H9 (cell line): Measurements from ENCODE around the gene PHYH. TPM values are rescaled to one million over a fixed set of nuclear protein-coding genes. Genes with fewer than 3 reads are reported as not detected.

Experiments used
- DNase-seq: peaks from one replicate; pipeline ENCODE4 v3.0.0-alpha.2; 2017
- H2AFZ ChIP-seq: one replicate; pipeline ENCODE4 v1.6.1; 2013; ENCODE audit warnings: mild to moderate bottlenecking, low read length, control low read depth, moderate library complexity
- H2AK5ac ChIP-seq: 2 replicates; pipeline ENCODE4 v1.6.1; 2013; ENCODE audit warnings: low read length, control low read depth, mixed read lengths; ENCODE audit not compliant: insufficient read length
- H2BK120ac ChIP-seq: one replicate; pipeline ENCODE4 v1.6.1; 2013; ENCODE audit warnings: low read depth, mild to moderate bottlenecking, low read length, control low read depth, inconsistent platforms; ENCODE audit not compliant: poor library complexity, severe bottlenecking
- H2BK12ac ChIP-seq: 2 replicates; pipeline ENCODE4 v1.6.1; 2013; ENCODE audit warnings: low read length, control low read depth, mixed read lengths, low read depth; ENCODE audit not compliant: insufficient read length
- H2BK15ac ChIP-seq: 2 replicates; pipeline ENCODE4 v1.6.1; 2013; ENCODE audit warnings: low read depth, low read length, control low read depth
- H2BK20ac ChIP-seq: one replicate; pipeline ENCODE4 v1.6.1; 2013; ENCODE audit warnings: low read depth, mild to moderate bottlenecking, low read length, control low read depth, inconsistent platforms; ENCODE audit not compliant: poor library complexity, severe bottlenecking
- H2BK5ac ChIP-seq: 2 replicates; pipeline ENCODE4 v1.6.1; 2013; ENCODE audit warnings: low read length, control low read depth, mixed read lengths; ENCODE audit not compliant: insufficient read length
- H3K14ac ChIP-seq: 2 replicates; pipeline ENCODE4 v1.6.1; 2013; ENCODE audit warnings: low read length, control low read depth; ENCODE audit not compliant: insufficient read depth
- H3K18ac ChIP-seq: 2 replicates; pipeline ENCODE4 v1.6.1; 2013; ENCODE audit warnings: low read depth, mild to moderate bottlenecking, mixed read lengths, low read length, control low read depth; ENCODE audit not compliant: insufficient read length
- H3K23ac ChIP-seq: 2 replicates; pipeline ENCODE4 v1.6.1; 2013; ENCODE audit warnings: low read length, control low read depth, mixed read lengths, low read depth; ENCODE audit not compliant: insufficient read length
- H3K23me2 ChIP-seq: 2 replicates; pipeline ENCODE4 v1.6.1; 2013; ENCODE audit warnings: low read depth, mild to moderate bottlenecking, mixed read lengths, low read length, control low read depth; ENCODE audit not compliant: insufficient read length, poor library complexity, severe bottlenecking
- H3K27ac ChIP-seq: 2 replicates; pipeline ENCODE4 v1.5.1; 2013; ENCODE audit warnings: low read length, control low read depth, mixed read lengths, low read depth; ENCODE audit not compliant: insufficient read length
- H3K27me3 ChIP-seq: 2 replicates; pipeline ENCODE4 v1.6.1; 2013; ENCODE audit warnings: low read length, control low read depth, inconsistent platforms; ENCODE audit not compliant: insufficient read depth
- H3K4ac ChIP-seq: 2 replicates; pipeline ENCODE4 v1.6.1; 2013; ENCODE audit warnings: low read depth, mild to moderate bottlenecking, control low read depth, inconsistent platforms, low read length, moderate library complexity
- H3K4me1 ChIP-seq: 2 replicates; pipeline ENCODE4 v1.6.1; 2013; ENCODE audit warnings: low read length, control low read depth, inconsistent platforms; ENCODE audit not compliant: insufficient read depth
- H3K4me2 ChIP-seq: 2 replicates; pipeline ENCODE4 v1.6.1; 2013; ENCODE audit warnings: low read length, control low read depth, mixed read lengths; ENCODE audit not compliant: insufficient read length, insufficient read depth
- H3K56ac ChIP-seq: 2 replicates; pipeline ENCODE4 v1.6.1; 2013; ENCODE audit warnings: low read depth, mild to moderate bottlenecking, mixed read lengths, low read length, control low read depth; ENCODE audit not compliant: insufficient read length
- H3K79me1 ChIP-seq: 2 replicates; pipeline ENCODE4 v1.6.1; 2013; ENCODE audit warnings: low read depth, mild to moderate bottlenecking, moderate library complexity, low read length, control low read depth, inconsistent platforms; ENCODE audit not compliant: insufficient read depth, poor library complexity, severe bottlenecking
- H3K79me2 ChIP-seq: 2 replicates; pipeline ENCODE4 v1.6.1; 2013; ENCODE audit warnings: low read length, control low read depth, inconsistent platforms; ENCODE audit not compliant: insufficient read depth
- H3K9ac ChIP-seq: 2 replicates; pipeline ENCODE4 v1.6.1; 2013; ENCODE audit warnings: low read length, control low read depth, mixed read lengths; ENCODE audit not compliant: insufficient read length; ENCODE audit errors: extremely low read depth
- H3K9me3 ChIP-seq: one replicate; pipeline ENCODE4 v1.6.1; 2013; ENCODE audit warnings: low read depth, low read length, inconsistent platforms; ENCODE audit not compliant: control insufficient read depth
- H3T11ph ChIP-seq: one replicate; pipeline ENCODE4 v1.6.1; 2013; ENCODE audit warnings: mild to moderate bottlenecking, low read length, control low read depth, inconsistent platforms
- H4K20me1 ChIP-seq: one replicate; pipeline ENCODE4 v1.6.1; 2013; ENCODE audit not compliant: control insufficient read depth, insufficient read length, insufficient read depth
- H4K5ac ChIP-seq: 2 replicates; pipeline ENCODE4 v1.6.1; 2013; ENCODE audit warnings: low read depth, mild to moderate bottlenecking, mixed read lengths, low read length, control low read depth; ENCODE audit not compliant: insufficient read length
- H4K8ac ChIP-seq: replicated peaks from 2 replicates; pipeline ENCODE4 v1.6.1; 2013; ENCODE audit warnings: low read length, control low read depth, mixed read lengths, low read depth; ENCODE audit not compliant: insufficient read length
- H4K91ac ChIP-seq: 2 replicates; pipeline ENCODE4 v1.6.1; 2013; ENCODE audit warnings: low read depth, mild to moderate bottlenecking, moderate library complexity, mixed read lengths, low read length, control low read depth; ENCODE audit not compliant: insufficient read length
- H3K27ac Mint-ChIP-seq, 3 experiments: 2 replicates in 2 of 3; 3 replicates in 1 of 3; pipeline ENCODE4 v1.8.0; 2020 to 2021; ENCODE audit warnings: mixed read lengths in 3 of 3, mild to moderate bottlenecking in 1 of 3, moderate library complexity in 1 of 3
- H3K27me3 Mint-ChIP-seq: 2 replicates; pipeline ENCODE4 v1.8.0; 2021; ENCODE audit warnings: low read depth, mild to moderate bottlenecking, moderate library complexity, mixed read lengths
- H3K36me3 Mint-ChIP-seq, 3 experiments: 2 replicates in 2 of 3; 3 replicates in 1 of 3; pipeline ENCODE4 v1.8.0; 2020 to 2021; ENCODE audit warnings: low read depth in 3 of 3, mixed read lengths in 3 of 3; ENCODE audit not compliant: insufficient read depth in 1 of 3
- H3K4me1 Mint-ChIP-seq, 2 experiments: 2 replicates each; pipeline ENCODE4 v1.8.0; 2020; ENCODE audit warnings: mixed read lengths in 2 of 2
- H3K4me3 Mint-ChIP-seq, 2 experiments: 2 replicates in 1 of 2; 3 replicates in 1 of 2; pipeline ENCODE4 v1.8.0; 2020 to 2021; ENCODE audit warnings: mild to moderate bottlenecking in 2 of 2, mixed read lengths in 2 of 2, moderate library complexity in 1 of 2
- H3K9me3 Mint-ChIP-seq, 2 experiments: 2 replicates in 1 of 2; 3 replicates in 1 of 2; pipeline ENCODE4 v1.8.0; 2020; ENCODE audit warnings: mild to moderate bottlenecking in 2 of 2, mixed read lengths in 2 of 2, moderate library complexity in 1 of 2
- CTCF ChIP-seq: fragments of 200-600 bp; sonication (generic); conservative IDR thresholded peaks from 3 replicates; pipeline ENCODE4 v1.8.0; 2021; ENCODE audit warnings: antibody characterized with exemption, mild to moderate bottlenecking
- WGBS: extraction: QIAGEN DNeasy Blood & Tissue Kit; methylation state at CpG from one replicate; pipeline ENCODE4 v1.1.7; 2013; ENCODE audit warnings: missing lambda C conversion rate, low lambda C conversion rate, mixed read lengths; ENCODE audit not compliant: insufficient read length; ENCODE audit errors: extremely low coverage; 5-methylcytosine and 5-hydroxymethylcytosine counted together
- total RNA-seq: library from RNA; stranded (reverse); gene quantifications from 2 replicates; pipeline ENCODE4 v1.2.1, GENCODE V29; 2021

Gene PHYH
- total RNA-seq, 1 experiment from 2014 or later: 21.5 TPM

DNA sequence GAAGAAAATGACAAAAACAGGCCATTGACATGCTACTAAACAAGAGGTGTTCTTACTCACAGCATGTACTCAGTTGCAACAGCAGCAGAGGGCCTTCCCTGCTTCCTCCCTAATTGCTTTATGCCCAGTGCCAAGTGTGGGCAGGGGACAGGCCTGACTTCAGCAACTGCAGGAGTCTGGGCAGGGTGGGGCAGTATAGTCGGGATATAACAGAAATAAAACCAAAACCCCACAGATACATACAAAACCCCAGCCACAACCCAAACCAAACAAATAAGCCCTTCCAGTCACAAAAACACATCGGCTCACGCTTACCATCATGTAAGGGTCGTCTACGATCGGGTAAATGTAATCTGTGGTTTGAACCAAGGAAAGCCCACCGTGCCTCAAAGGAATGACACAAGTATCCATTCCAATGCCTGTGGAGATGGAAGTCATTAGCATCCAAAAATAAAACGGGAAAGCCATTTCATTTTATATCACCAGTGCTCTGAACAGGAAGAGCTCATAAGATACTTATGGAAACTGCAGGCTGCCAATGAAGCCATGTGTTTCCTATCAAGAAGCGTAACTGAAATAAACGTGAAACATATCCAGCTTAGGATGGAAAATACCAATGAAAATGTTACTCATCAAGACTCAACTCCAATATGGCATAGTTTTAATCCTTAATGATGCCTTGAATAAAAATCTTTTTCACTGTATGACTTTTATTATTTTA, 38.7 kb upstream of the PHYH start:
- no peak overlapping the region for H2BK20ac ChIP-seq
- H2AK5ac ChIP-seq: no peak overlapping the region
- Mint-ChIP-seq H3K27me3 (no peaks in the 10 kb centered on the region), H3K4me3 (no peak overlapping the region), H3K36me3 (peaks cover 71 to 91% (median 76%) of the 10 kb centered on the region in 3 experiments), H3K9me3 (no peaks in the 10 kb centered on the region), H3K27ac (peak overlapping the region; percentile 35 to 93 (median 41); a peak in 6 of 7 replicates), H3K4me1 (peaks cover 32 to 41% of the 10 kb centered on the region in 2 experiments)
- no peak overlapping the region for H2BK120ac ChIP-seq
- no CpG with 5 or more reads among the region's 10 CpGs for WGBS
- H3K79me1 ChIP-seq: peaks cover 9% of the 10 kb centered on the region
- no peak overlapping the region for H2AFZ ChIP-seq
- H4K91ac ChIP-seq: no peak overlapping the region
- peaks cover 67% of the 10 kb centered on the region for H3K79me2 ChIP-seq
- H3K27ac ChIP-seq: peak overlapping the region; percentile 9
- H4K5ac ChIP-seq: no peak overlapping the region
- no peak overlapping the region for H3K18ac ChIP-seq
- no peak overlapping the region for H3K4ac ChIP-seq
- no peaks in the 10 kb centered on the region for H3K23me2 ChIP-seq
- no peak overlapping the region for H3K9ac ChIP-seq
- no peak overlapping the region for H4K8ac ChIP-seq
- H2BK15ac ChIP-seq: no peak overlapping the region
- H3K9me3 ChIP-seq: no peaks in the 10 kb centered on the region
- H3T11ph ChIP-seq: no peak overlapping the region
- H3K56ac ChIP-seq: no peak overlapping the region
- DNase-seq: no peak
- H3K27me3 ChIP-seq: no peaks in the 10 kb centered on the region
- TF ChIP-seq CTCF: no peak
- no peak overlapping the region for H2BK5ac ChIP-seq
- H3K14ac ChIP-seq: no peak overlapping the region
- no peak overlapping the region for H2BK12ac ChIP-seq
- H3K4me2 ChIP-seq: no peak overlapping the region
- no peaks in the 10 kb centered on the region for H4K20me1 ChIP-seq
- H3K4me1 ChIP-seq: peaks cover 10% of the 10 kb centered on the region
- no peak overlapping the region for H3K23ac ChIP-seq
